HG02970 (cell line): Measurements from ENCODE around the gene DISP2.
A peak's percentile ranks its signal among the peaks of the same experiment; 100 is the strongest.

Experiments
- ATAC-seq: cut with Tn5 transposase; IDR thresholded peaks from one replicate; pipeline ENCODE4 v1.9.1; 2021; ENCODE audit warnings: mild to moderate bottlenecking, moderate library complexity, moderate number of reproducible peaks; ENCODE audit not compliant: unreplicated experiment, low FRiP score

The DISP2 gene

GRCh38 chr15:40342416-40343320 lies 15.4 kb upstream of the DISP2 start:
- no peak for ATAC-seq

- ATAC-seq: no peak
These were observed 14.5 kb upstream of the DISP2 start for GRCh38 chr15:40343512-40343911.

- ATAC-seq: no peak
These were observed 13.8 kb upstream of the DISP2 start for GRCh38 chr15:40344217-40344616.

GRCh38 chr15:40344631-40345120 lies 13.3 kb upstream of the DISP2 start:
- no peak for ATAC-seq

GRCh38 chr15:40345225-40345866 lies 12.7 kb upstream of the DISP2 start:
- ATAC-seq: no peak

- no peak for ATAC-seq
These were observed 12.0 kb upstream of the DISP2 start for GRCh38 chr15:40345867-40346578.

- ATAC-seq: no peak
These were observed 11.2 kb upstream of the DISP2 start for GRCh38 chr15:40346579-40347558.

GRCh38 chr15:40347559-40348473 lies 10.2 kb upstream of the DISP2 start:
- no peak for ATAC-seq

GRCh38 chr15:40348474-40348870 lies 9.5 kb upstream of the DISP2 start:
- ATAC-seq: no peak

- no peak for ATAC-seq
These were observed 8.9 kb upstream of the DISP2 start for GRCh38 chr15:40349163-40349562.

- no peak for ATAC-seq
These were observed 5.6 kb upstream of the DISP2 start for GRCh38 chr15:40352281-40352901.

- no peak for ATAC-seq
These were observed 4.3 kb upstream of the DISP2 start for GRCh38 chr15:40353697-40354096.

GRCh38 chr15:40354408-40355171 lies 3.4 kb upstream of the DISP2 start:
- ATAC-seq: no peak

- no peak for ATAC-seq
These were observed 1.9 kb upstream of the DISP2 start for GRCh38 chr15:40355976-40356585.

- no peak for ATAC-seq
These were observed 773 bp upstream of the DISP2 start for GRCh38 chr15:40357246-40357645.

GRCh38 chr15:40358471-40359353 lies 693 bp downstream of the DISP2 start:
- peak; percentile 5 for ATAC-seq
